ENCODE measurements around the gene ST6GALNAC4. TPM values are rescaled to one million over a fixed set of nuclear protein-coding genes. Genes with fewer than 3 reads are reported as not detected.
A peak's percentile ranks its signal among the peaks of the same experiment; 100 is the strongest.

ST6GALNAC4 gene
- total RNA-seq, 3 donors from 2014 or later: 22.0 to 25.7 (median 24.7) TPM

GRCh38 chr9:127953768-127954505 is 37.1 kb upstream of the ST6GALNAC4 start:
- Mint-ChIP-seq H3K36me3 (ENCODE audit: insufficient read depth) (peaks cover 6% of the 10 kb centered on the region), H3K4me3 (peak overlapping the region; percentile 21), H3K27me3 (ENCODE audit: low read depth) (no peaks in the 10 kb centered on the region), H3K9me3 (no peaks in the 10 kb centered on the region), H3K4me1 (ENCODE audit: low read depth) (peaks cover 74% of the 10 kb centered on the region)
- no peak for DNase-seq
- ATAC-seq: peak; percentile 18 to 25

GRCh38 chr9:127953154-127953553 is 36.3 kb upstream of the ST6GALNAC4 start:
- ATAC-seq (no peak), DNase-seq (no peak)
- Mint-ChIP-seq H3K36me3 (ENCODE audit: insufficient read depth) (peaks cover 10% of the 10 kb centered on the region), H3K4me1 (ENCODE audit: low read depth) (peaks cover 73% of the 10 kb centered on the region), H3K9me3 (no peaks in the 10 kb centered on the region), H3K4me3 (no peak overlapping the region), H3K27me3 (ENCODE audit: low read depth) (no peaks in the 10 kb centered on the region)

GRCh38 chr9:127950513-127951289 is 33.9 kb upstream of the ST6GALNAC4 start:
- Mint-ChIP-seq H3K4me3 (no peak overlapping the region), H3K9me3 (no peaks in the 10 kb centered on the region), H3K36me3 (ENCODE audit: insufficient read depth) (peaks cover 10% of the 10 kb centered on the region), H3K4me1 (ENCODE audit: low read depth) (peaks cover 61% of the 10 kb centered on the region), H3K27me3 (ENCODE audit: low read depth) (no peaks in the 10 kb centered on the region)
- ATAC-seq (no peak), DNase-seq (no peak)

GRCh38 chr9:127949827-127950512 is 33.1 kb upstream of the ST6GALNAC4 start:
- no peaks in the 10 kb centered on the region for H3K9me3 Mint-ChIP-seq

GRCh38 chr9:127947841-127948710 is 31.2 kb upstream of the ST6GALNAC4 start:
- Mint-ChIP-seq H3K36me3 (ENCODE audit: insufficient read depth) (peaks cover 19% of the 10 kb centered on the region), H3K4me3 (no peak overlapping the region), H3K9me3 (no peaks in the 10 kb centered on the region), H3K4me1 (ENCODE audit: low read depth) (peaks cover 44% of the 10 kb centered on the region), H3K27me3 (ENCODE audit: low read depth) (no peaks in the 10 kb centered on the region)
- DNase-seq: no peak
- ATAC-seq: no peak

More at GRCh38 chr9:127949827-127950512, 33.1 kb upstream of the ST6GALNAC4 start:
- H3K36me3 Mint-ChIP-seq (ENCODE audit: insufficient read depth): peaks cover 12% of the 10 kb centered on the region
- H3K27me3 Mint-ChIP-seq (ENCODE audit: low read depth): no peaks in the 10 kb centered on the region
- no peak overlapping the region for H3K4me3 Mint-ChIP-seq
- peaks cover 55% of the 10 kb centered on the region for H3K4me1 Mint-ChIP-seq (ENCODE audit: low read depth)
- ATAC-seq (no peak), DNase-seq (no peak)

GRCh38 chr9:127946728-127947127 is 29.9 kb upstream of the ST6GALNAC4 start:
- H3K9me3 Mint-ChIP-seq: no peaks in the 10 kb centered on the region
- H3K36me3 Mint-ChIP-seq (ENCODE audit: insufficient read depth): peaks cover 22% of the 10 kb centered on the region
- no peak overlapping the region for H3K4me3 Mint-ChIP-seq
- peaks cover 39% of the 10 kb centered on the region for H3K4me1 Mint-ChIP-seq (ENCODE audit: low read depth)
- DNase-seq (no peak), ATAC-seq (no peak)
- H3K27me3 Mint-ChIP-seq (ENCODE audit: low read depth): no peaks in the 10 kb centered on the region

GRCh38 chr9:127945942-127946341 is 29.1 kb upstream of the ST6GALNAC4 start:
- H3K9me3 Mint-ChIP-seq: no peaks in the 10 kb centered on the region
- H3K4me1 Mint-ChIP-seq (ENCODE audit: low read depth): peaks cover 35% of the 10 kb centered on the region
- H3K36me3 Mint-ChIP-seq (ENCODE audit: insufficient read depth): peaks cover 19% of the 10 kb centered on the region
- ATAC-seq (no peak), DNase-seq (no peak)
- no peak overlapping the region for H3K4me3 Mint-ChIP-seq
- no peaks in the 10 kb centered on the region for H3K27me3 Mint-ChIP-seq (ENCODE audit: low read depth)

GRCh38 chr9:127945338-127945737 is 28.5 kb upstream of the ST6GALNAC4 start:
- H3K27me3 Mint-ChIP-seq (ENCODE audit: low read depth): no peaks in the 10 kb centered on the region
- H3K36me3 Mint-ChIP-seq (ENCODE audit: insufficient read depth): peaks cover 18% of the 10 kb centered on the region
- DNase-seq (no peak), ATAC-seq (no peak)
- H3K4me3 Mint-ChIP-seq: no peak overlapping the region
- peaks cover 30% of the 10 kb centered on the region for H3K4me1 Mint-ChIP-seq (ENCODE audit: low read depth)
- H3K9me3 Mint-ChIP-seq: no peaks in the 10 kb centered on the region

- Mint-ChIP-seq H3K9me3 (no peaks in the 10 kb centered on the region), H3K27me3 (ENCODE audit: low read depth) (no peaks in the 10 kb centered on the region), H3K4me1 (ENCODE audit: low read depth) (peaks cover 25% of the 10 kb centered on the region), H3K4me3 (no peak overlapping the region), H3K36me3 (ENCODE audit: insufficient read depth) (peaks cover 16% of the 10 kb centered on the region)
- ATAC-seq: no peak
- no peak for DNase-seq
Measured at GRCh38 chr9:127944586-127945218, 27.9 kb upstream of the ST6GALNAC4 start.

GRCh38 chr9:127943731-127944144 is 26.9 kb upstream of the ST6GALNAC4 start:
- Mint-ChIP-seq H3K4me1 (ENCODE audit: low read depth) (peaks cover 23% of the 10 kb centered on the region), H3K9me3 (no peaks in the 10 kb centered on the region), H3K27me3 (ENCODE audit: low read depth) (no peaks in the 10 kb centered on the region), H3K4me3 (no peak overlapping the region), H3K36me3 (ENCODE audit: insufficient read depth) (peaks cover 15% of the 10 kb centered on the region)
- peak; percentile 76 for DNase-seq
- ATAC-seq: peak; percentile 86 to 88

GRCh38 chr9:127943011-127943662 is 26.3 kb upstream of the ST6GALNAC4 start:
- DNase-seq (no peak), ATAC-seq (peak in 1 of 2 donors; percentile 4)
- H3K4me1 Mint-ChIP-seq (ENCODE audit: low read depth): peaks cover 23% of the 10 kb centered on the region
- H3K27me3 Mint-ChIP-seq (ENCODE audit: low read depth): no peaks in the 10 kb centered on the region
- no peak overlapping the region for H3K4me3 Mint-ChIP-seq
- H3K9me3 Mint-ChIP-seq: no peaks in the 10 kb centered on the region
- H3K36me3 Mint-ChIP-seq (ENCODE audit: insufficient read depth): peaks cover 12% of the 10 kb centered on the region

- ATAC-seq: peak; percentile 45 to 51
- Mint-ChIP-seq H3K36me3 (ENCODE audit: insufficient read depth) (peaks cover 12% of the 10 kb centered on the region), H3K4me3 (no peak overlapping the region), H3K4me1 (ENCODE audit: low read depth) (peaks cover 26% of the 10 kb centered on the region), H3K27me3 (ENCODE audit: low read depth) (no peaks in the 10 kb centered on the region), H3K9me3 (no peaks in the 10 kb centered on the region)
- peak; percentile 46 for DNase-seq
Measured at GRCh38 chr9:127942216-127943010, 25.6 kb upstream of the ST6GALNAC4 start.

All from activated T-cell treated with anti-CD3 and anti-CD28 coated beads, Interleukin-2, amount 50 U/mL, for 4 hours (primary cell).